ENCODE measurements around the gene EFCC1. TPM values are rescaled to one million over a fixed set of nuclear protein-coding genes. Genes with fewer than 3 reads are reported as not detected.

Gene EFCC1
- total and polyA plus RNA-seq, 2 of the 13 experiments (the other 11 are each of a cell fraction or from before 2014, with no cell fraction given): not detected

DNA sequence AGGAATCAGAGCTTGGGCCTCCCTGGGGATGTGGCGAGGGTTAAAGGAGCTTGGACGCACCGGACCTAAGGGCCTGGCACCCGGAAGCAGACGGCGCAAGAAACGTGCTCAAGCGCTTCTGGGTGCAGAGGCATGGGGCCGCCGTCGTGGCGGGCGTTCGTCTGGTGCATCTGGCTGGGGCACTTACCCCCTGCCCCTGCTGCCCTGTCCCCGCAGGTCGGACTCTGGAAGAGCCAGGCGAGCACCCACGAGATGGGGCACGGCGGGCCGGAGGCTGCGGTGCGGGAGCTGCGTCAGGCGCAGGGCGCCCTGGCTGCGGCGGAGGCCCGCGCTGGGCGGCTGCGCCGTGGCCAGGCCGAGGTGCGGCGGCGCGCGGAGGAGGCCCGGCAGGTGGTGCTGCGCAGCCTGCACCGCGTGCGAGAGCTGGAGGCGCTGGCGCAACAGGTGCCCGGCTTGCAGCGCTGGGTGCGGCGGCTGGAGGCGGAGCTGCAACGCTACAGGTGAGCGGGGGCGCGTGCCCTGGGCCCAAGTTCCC lies 2.5 kb downstream of the EFCC1 start (continued):
- TF ChIP-seq, protein P1, sequence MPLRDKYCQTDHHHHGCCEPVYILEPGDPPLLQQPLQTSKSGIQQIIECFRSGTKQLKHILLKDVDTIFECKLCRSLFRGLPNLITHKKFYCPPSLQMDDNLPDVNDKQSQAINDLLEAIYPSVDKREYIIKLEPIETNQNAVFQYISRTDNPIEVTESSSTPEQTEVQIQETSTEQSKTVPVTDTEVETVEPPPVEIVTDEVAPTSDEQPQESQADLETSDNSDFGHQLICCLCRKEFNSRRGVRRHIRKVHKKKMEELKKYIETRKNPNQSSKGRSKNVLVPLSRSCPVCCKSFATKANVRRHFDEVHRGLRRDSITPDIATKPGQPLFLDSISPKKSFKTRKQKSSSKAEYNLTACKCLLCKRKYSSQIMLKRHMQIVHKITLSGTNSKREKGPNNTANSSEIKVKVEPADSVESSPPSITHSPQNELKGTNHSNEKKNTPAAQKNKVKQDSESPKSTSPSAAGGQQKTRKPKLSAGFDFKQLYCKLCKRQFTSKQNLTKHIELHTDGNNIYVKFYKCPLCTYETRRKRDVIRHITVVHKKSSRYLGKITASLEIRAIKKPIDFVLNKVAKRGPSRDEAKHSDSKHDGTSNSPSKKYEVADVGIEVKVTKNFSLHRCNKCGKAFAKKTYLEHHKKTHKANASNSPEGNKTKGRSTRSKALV (CRISPR knock-in tag; IDR thresholded peaks at IDR 0.05): peak; percentile 85; the same call in 1 of the 2 replicates
- no peak for TF ChIP-seq ONECUT2 (CRISPR knock-in tag; IDR thresholded peaks at IDR 0.05)
- TF ChIP-seq FOXC1 (CRISPR knock-in tag; IDR thresholded peaks at IDR 0.05; ENCODE audit: borderline replicate concordance): no peak
- TF ChIP-seq, protein P2, sequence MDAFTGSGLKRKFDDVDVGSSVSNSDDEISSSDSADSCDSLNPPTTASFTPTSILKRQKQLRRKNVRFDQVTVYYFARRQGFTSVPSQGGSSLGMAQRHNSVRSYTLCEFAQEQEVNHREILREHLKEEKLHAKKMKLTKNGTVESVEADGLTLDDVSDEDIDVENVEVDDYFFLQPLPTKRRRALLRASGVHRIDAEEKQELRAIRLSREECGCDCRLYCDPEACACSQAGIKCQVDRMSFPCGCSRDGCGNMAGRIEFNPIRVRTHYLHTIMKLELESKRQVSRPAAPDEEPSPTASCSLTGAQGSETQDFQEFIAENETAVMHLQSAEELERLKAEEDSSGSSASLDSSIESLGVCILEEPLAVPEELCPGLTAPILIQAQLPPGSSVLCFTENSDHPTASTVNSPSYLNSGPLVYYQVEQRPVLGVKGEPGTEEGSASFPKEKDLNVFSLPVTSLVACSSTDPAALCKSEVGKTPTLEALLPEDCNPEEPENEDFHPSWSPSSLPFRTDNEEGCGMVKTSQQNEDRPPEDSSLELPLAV (CRISPR knock-in tag; conservative IDR thresholded peaks at IDR 0.05; ENCODE audit: low read depth): no peak
- TF ChIP-seq, protein P3, sequence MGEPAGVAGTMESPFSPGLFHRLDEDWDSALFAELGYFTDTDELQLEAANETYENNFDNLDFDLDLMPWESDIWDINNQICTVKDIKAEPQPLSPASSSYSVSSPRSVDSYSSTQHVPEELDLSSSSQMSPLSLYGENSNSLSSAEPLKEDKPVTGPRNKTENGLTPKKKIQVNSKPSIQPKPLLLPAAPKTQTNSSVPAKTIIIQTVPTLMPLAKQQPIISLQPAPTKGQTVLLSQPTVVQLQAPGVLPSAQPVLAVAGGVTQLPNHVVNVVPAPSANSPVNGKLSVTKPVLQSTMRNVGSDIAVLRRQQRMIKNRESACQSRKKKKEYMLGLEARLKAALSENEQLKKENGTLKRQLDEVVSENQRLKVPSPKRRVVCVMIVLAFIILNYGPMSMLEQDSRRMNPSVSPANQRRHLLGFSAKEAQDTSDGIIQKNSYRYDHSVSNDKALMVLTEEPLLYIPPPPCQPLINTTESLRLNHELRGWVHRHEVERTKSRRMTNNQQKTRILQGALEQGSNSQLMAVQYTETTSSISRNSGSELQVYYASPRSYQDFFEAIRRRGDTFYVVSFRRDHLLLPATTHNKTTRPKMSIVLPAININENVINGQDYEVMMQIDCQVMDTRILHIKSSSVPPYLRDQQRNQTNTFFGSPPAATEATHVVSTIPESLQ (CRISPR knock-in tag; conservative IDR thresholded peaks at IDR 0.05): no peak
- no peak for TF ChIP-seq REL (CRISPR knock-in tag; conservative IDR thresholded peaks at IDR 0.05)
- no peak for TF ChIP-seq NFRKB (IDR thresholded peaks at IDR 0.05)
- TF ChIP-seq BRCA1 (CRISPR knock-in tag; IDR thresholded peaks at IDR 0.05): no peak
- TF ChIP-seq ATF7-NPFF (CRISPR knock-in tag; IDR thresholded peaks at IDR 0.05; ENCODE audit: low read depth): no peak; the same call in 1 of the 2 replicates
- no peak for TF ChIP-seq TEAD3 (CRISPR knock-in tag; optimal IDR thresholded peaks at IDR 0.05; ENCODE audit: borderline replicate concordance)
- TF ChIP-seq SRSF1 (optimal IDR thresholded peaks at IDR 0.05; ENCODE audit: low read depth, low read length): no peak
- TF ChIP-seq ELF1 (CRISPR knock-in tag; IDR thresholded peaks at IDR 0.05): no peak
- no peak for TF ChIP-seq KDM1A (CRISPR knock-in tag; IDR thresholded peaks at IDR 0.05)
- TF ChIP-seq, protein P4, sequence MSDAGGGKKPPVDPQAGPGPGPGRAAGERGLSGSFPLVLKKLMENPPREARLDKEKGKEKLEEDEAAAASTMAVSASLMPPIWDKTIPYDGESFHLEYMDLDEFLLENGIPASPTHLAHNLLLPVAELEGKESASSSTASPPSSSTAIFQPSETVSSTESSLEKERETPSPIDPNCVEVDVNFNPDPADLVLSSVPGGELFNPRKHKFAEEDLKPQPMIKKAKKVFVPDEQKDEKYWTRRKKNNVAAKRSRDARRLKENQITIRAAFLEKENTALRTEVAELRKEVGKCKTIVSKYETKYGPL (CRISPR knock-in tag; IDR thresholded peaks at IDR 0.05): no peak
- TF ChIP-seq CENPX (CRISPR knock-in tag; IDR thresholded peaks at IDR 0.05): no peak
- TF ChIP-seq, protein P5, sequence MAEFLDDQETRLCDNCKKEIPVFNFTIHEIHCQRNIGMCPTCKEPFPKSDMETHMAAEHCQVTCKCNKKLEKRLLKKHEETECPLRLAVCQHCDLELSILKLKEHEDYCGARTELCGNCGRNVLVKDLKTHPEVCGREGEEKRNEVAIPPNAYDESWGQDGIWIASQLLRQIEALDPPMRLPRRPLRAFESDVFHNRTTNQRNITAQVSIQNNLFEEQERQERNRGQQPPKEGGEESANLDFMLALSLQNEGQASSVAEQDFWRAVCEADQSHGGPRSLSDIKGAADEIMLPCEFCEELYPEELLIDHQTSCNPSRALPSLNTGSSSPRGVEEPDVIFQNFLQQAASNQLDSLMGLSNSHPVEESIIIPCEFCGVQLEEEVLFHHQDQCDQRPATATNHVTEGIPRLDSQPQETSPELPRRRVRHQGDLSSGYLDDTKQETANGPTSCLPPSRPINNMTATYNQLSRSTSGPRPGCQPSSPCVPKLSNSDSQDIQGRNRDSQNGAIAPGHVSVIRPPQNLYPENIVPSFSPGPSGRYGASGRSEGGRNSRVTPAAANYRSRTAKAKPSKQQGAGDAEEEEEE (CRISPR knock-in tag; IDR thresholded peaks at IDR 0.05; ENCODE audit: borderline replicate concordance): no peak
- no peak for TF ChIP-seq ZBTB7A (CRISPR knock-in tag; IDR thresholded peaks at IDR 0.05)
- no peak for TF ChIP-seq NAIF1 (CRISPR knock-in tag; IDR thresholded peaks at IDR 0.05; ENCODE audit: borderline replicate concordance)
- TF ChIP-seq THAP11 (CRISPR knock-in tag; IDR thresholded peaks at IDR 0.05): no peak
- no peak for TF ChIP-seq PAWR (CRISPR knock-in tag; IDR thresholded peaks at IDR 0.05; ENCODE audit: borderline replicate concordance)
- no peak for TF ChIP-seq IRF2 (CRISPR knock-in tag; IDR thresholded peaks at IDR 0.05)
- no peak for TF ChIP-seq NFE2L1 (CRISPR knock-in tag; IDR thresholded peaks at IDR 0.05; ENCODE audit: borderline replicate concordance)
- TF ChIP-seq ATF1 (CRISPR knock-in tag; IDR thresholded peaks at IDR 0.05): no peak
- TF ChIP-seq NRL (CRISPR knock-in tag; IDR thresholded peaks at IDR 0.05; ENCODE audit: borderline replicate concordance): 0 out of 2 replicates have a peak, but pooled peaks have one; percentile 26

All from HepG2 (cell line).